Smooth muscle cell (in vitro differentiated cells): ENCODE measurements around the gene MAN2A1. TPM values are rescaled to one million over a fixed set of nuclear protein-coding genes. Genes with fewer than 3 reads are reported as not detected.

Source experiments
- DNase-seq: peaks from one replicate; lab custom pipeline; 2025; ENCODE audit not compliant: unreplicated experiment; lab: John Stamatoyannopoulos, UW
- H2AFZ ChIP-seq: fragments of 200-600 bp; sonication (generic); 2 replicates; pipeline ENCODE4 v1.6.0; 2016; ENCODE audit warnings: antibody characterized with exemption, low read depth, mild to moderate bottlenecking
- H3F3A ChIP-seq: fragments of 200-600 bp; sonication (generic); 2 replicates; pipeline ENCODE4 v1.6.0; 2017; ENCODE audit warnings: antibody characterized with exemption, low read depth
- H3K27ac ChIP-seq: fragments of 200-600 bp; sonication (generic); 2 replicates; pipeline ENCODE4 v1.5.1; 2016; ENCODE audit warnings: low read depth, mild to moderate bottlenecking
- H3K27me3 ChIP-seq: fragments of 200-600 bp; sonication (generic); 2 replicates; pipeline ENCODE4 v1.6.1; 2016; ENCODE audit warnings: low read depth, mild to moderate bottlenecking
- H3K36me3 ChIP-seq: fragments of 200-600 bp; sonication (generic); 2 replicates; pipeline ENCODE4 v1.5.1; 2016; ENCODE audit warnings: low read depth
- H3K4me1 ChIP-seq: fragments of 200-600 bp; sonication (generic); 2 replicates; pipeline ENCODE4 v1.5.1; 2016; ENCODE audit warnings: low read depth
- H3K4me2 ChIP-seq: fragments of 200-600 bp; sonication (generic); 2 replicates; pipeline ENCODE4 v1.6.0; 2016; ENCODE audit warnings: mild to moderate bottlenecking
- H3K4me3 ChIP-seq: fragments of 200-600 bp; sonication (generic); 2 replicates; pipeline ENCODE4 v1.5.1; 2016; ENCODE audit warnings: mild to moderate bottlenecking
- H3K79me2 ChIP-seq: fragments of 200-600 bp; sonication (generic); 2 replicates; pipeline ENCODE4 v1.6.0; 2016; ENCODE audit warnings: low read depth, mild to moderate bottlenecking
- H3K9ac ChIP-seq: fragments of 200-600 bp; sonication (generic); 2 replicates; pipeline ENCODE4 v1.6.0; 2016; ENCODE audit warnings: low read depth
- H3K9me3 ChIP-seq: fragments of 200-600 bp; sonication (generic); replicated peaks from 2 replicates; pipeline ENCODE4 v1.5.1; 2016; ENCODE audit warnings: low read depth
- H4K20me1 ChIP-seq: fragments of 200-600 bp; sonication (generic); 2 replicates; pipeline ENCODE4 v1.6.0; 2016; ENCODE audit warnings: low read depth
- CTCF ChIP-seq: fragments of 200-600 bp; sonication (generic); IDR thresholded peaks from 2 replicates; pipeline ENCODE4 v1.5.1; 2017; ENCODE audit warnings: borderline replicate concordance, mild to moderate bottlenecking, antibody characterized with exemption; ENCODE audit not compliant: insufficient read depth, poor library complexity, severe bottlenecking
- WGBS: methylation state at CpG from one replicate; pipeline ENCODE4 v1.1.7; 2016; ENCODE audit warnings: low lambda C conversion rate; 5-methylcytosine and 5-hydroxymethylcytosine counted together
- polyA plus RNA-seq: library from polyadenylated mRNA; unstranded; fragments of >200 nt; fragmentation: Nextera tagmentation; extraction: Ambion mirVana; gene quantifications from 2 replicates; pipeline ENCODE4 v1.2.1, GENCODE V29; 2016
- total RNA-seq: library from RNA; depleted of rRNA; stranded (reverse); fragments of >200 nt; gene quantifications from 2 replicates; pipeline ENCODE4 v1.2.3, GENCODE V29; 2014

Gene MAN2A1
- total and polyA plus RNA-seq, 2 experiments from 2014 or later: 20.3 to 112 TPM

- TF ChIP-seq CTCF: no peak
Observed at GRCh38 chr5:109857405-109858031, 167.8 kb downstream of the MAN2A1 start.

GRCh38 chr5:109859537-109859936 is 169.8 kb downstream of the MAN2A1 start:
- Histone ChIP-seq H3K4me3 (no peak overlapping the region), H3F3A (no peaks in the 10 kb centered on the region), H3K4me1 (peaks cover 24% of the 10 kb centered on the region), H2AFZ (no peak overlapping the region), H3K79me2 (no peaks in the 10 kb centered on the region), H3K27ac (no peak overlapping the region), H3K9ac (no peak overlapping the region), H3K36me3 (peaks cover 4% of the 10 kb centered on the region), H3K27me3 (no peaks in the 10 kb centered on the region), H4K20me1 (no peaks in the 10 kb centered on the region), H3K4me2 (no peak overlapping the region), H3K9me3 (no peaks in the 10 kb centered on the region)
- no peak for DNase-seq
- TF ChIP-seq CTCF: no peak

More at GRCh38 chr5:109857405-109858031, 167.8 kb downstream of the MAN2A1 start:
- Histone ChIP-seq H3K4me1 (peaks cover 18% of the 10 kb centered on the region), H3K4me3 (no peak overlapping the region), H3K9me3 (no peaks in the 10 kb centered on the region), H3K79me2 (no peaks in the 10 kb centered on the region), H3K9ac (no peak overlapping the region), H3K27me3 (no peaks in the 10 kb centered on the region), H3K4me2 (no peak overlapping the region), H3K36me3 (peaks cover 4% of the 10 kb centered on the region), H3F3A (no peaks in the 10 kb centered on the region), H3K27ac (peak overlapping the region; percentile 88), H2AFZ (no peak overlapping the region), H4K20me1 (no peaks in the 10 kb centered on the region)
- 81% methylated on average over 8 of the region's 8 CpGs for WGBS
- no peak for DNase-seq

GRCh38 chr5:109862301-109862700 is 172.6 kb downstream of the MAN2A1 start:
- Histone ChIP-seq H3F3A (peaks cover 7% of the 10 kb centered on the region), H4K20me1 (no peaks in the 10 kb centered on the region), H3K9ac (no peak overlapping the region), H3K27ac (no peak overlapping the region), H3K4me3 (no peak overlapping the region), H3K9me3 (no peaks in the 10 kb centered on the region), H3K4me1 (peaks cover 29% of the 10 kb centered on the region), H3K36me3 (no peaks in the 10 kb centered on the region), H3K4me2 (no peak overlapping the region), H2AFZ (no peak overlapping the region), H3K79me2 (no peaks in the 10 kb centered on the region), H3K27me3 (no peaks in the 10 kb centered on the region)
- no peak for DNase-seq
- TF ChIP-seq CTCF: no peak
- 85% methylated on average over 2 of the region's 2 CpGs for WGBS

- H3K27me3 ChIP-seq: no peaks in the 10 kb centered on the region
- H3K4me1 ChIP-seq: peaks cover 29% of the 10 kb centered on the region
- no peaks in the 10 kb centered on the region for H4K20me1 ChIP-seq
- peak overlapping the region; percentile 99 for H3K27ac ChIP-seq
- TF ChIP-seq CTCF: no peak
- H2AFZ ChIP-seq: no peak overlapping the region
- H3K4me3 ChIP-seq: no peak overlapping the region
- H3K4me2 ChIP-seq: peak overlapping the region; percentile 58
- no peaks in the 10 kb centered on the region for H3K9me3 ChIP-seq
- 62% methylated on average over 1 of the region's 1 CpG for WGBS
- DNase-seq: no peak
- H3F3A ChIP-seq: peaks cover 7% of the 10 kb centered on the region
- no peaks in the 10 kb centered on the region for H3K36me3 ChIP-seq
- H3K79me2 ChIP-seq: no peaks in the 10 kb centered on the region
- peak overlapping the region; percentile 41 for H3K9ac ChIP-seq
Observed at GRCh38 chr5:109863752-109864151, 174.0 kb downstream of the MAN2A1 start.
